ENCODE results near the gene TMEM132C. TPM values are rescaled to one million over a fixed set of nuclear protein-coding genes. Genes with fewer than 3 reads are reported as not detected.

The TMEM132C gene
- total and polyA plus RNA-seq, 5 donors: 4.9 to 16.3 (median 9.4) TPM

DNA sequence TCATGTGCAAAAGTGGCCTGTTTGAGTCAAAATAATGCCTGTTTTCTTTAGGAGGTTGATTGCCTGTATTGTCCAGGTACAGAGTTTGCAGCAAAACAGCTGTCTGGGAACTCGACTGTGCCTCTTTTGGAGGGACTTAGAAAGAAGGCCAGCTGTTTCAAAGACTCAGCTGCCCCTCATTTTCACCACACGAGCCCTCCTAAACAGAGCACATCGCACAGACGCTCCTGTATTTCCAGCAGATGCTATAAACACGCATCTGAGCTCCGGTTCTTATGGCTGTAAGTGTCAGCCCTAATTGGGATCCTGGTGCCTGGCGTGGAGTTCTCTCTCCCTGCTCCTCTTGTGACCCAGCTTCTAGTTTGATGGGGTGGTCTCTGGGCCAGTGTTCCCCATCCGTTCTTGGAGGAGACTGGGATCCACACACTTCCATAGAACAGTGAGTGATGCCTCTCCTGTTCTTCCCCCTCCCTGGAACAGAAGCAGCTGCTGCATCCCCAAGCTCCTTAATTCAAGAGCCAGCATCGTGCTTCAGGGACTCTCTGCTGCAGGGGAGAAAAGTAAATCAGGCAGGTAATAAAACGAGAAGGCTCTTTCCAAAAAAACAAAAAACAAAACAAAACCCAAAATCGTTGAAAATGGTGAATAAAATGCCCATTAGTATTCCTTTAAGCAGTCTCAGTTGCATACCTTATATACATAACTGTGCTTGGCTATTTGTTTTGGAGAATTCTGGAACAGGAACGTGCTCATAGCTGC, 287.8 kb downstream of the TMEM132C start:
- DNase-seq: no peak
- H3K4me3 ChIP-seq (ENCODE audit: low read length): no peak overlapping the region
- no peak overlapping the region for H3K27ac ChIP-seq (ENCODE audit: low read length)
- H3K9me3 ChIP-seq (ENCODE audit: control insufficient read depth, low read length): no peaks in the 10 kb centered on the region
- intact Hi-C loops (cut with DNase I): no loop called here
- no peak for ATAC-seq
- no peaks in the 10 kb centered on the region for H3K27me3 ChIP-seq (ENCODE audit: control insufficient read depth, insufficient read depth)
- WGBS: 59% methylated on average over 12 of the region's 12 CpGs
- no peaks in the 10 kb centered on the region for H3K4me1 ChIP-seq (ENCODE audit: control insufficient read depth, insufficient read depth, low read length)

DNA sequence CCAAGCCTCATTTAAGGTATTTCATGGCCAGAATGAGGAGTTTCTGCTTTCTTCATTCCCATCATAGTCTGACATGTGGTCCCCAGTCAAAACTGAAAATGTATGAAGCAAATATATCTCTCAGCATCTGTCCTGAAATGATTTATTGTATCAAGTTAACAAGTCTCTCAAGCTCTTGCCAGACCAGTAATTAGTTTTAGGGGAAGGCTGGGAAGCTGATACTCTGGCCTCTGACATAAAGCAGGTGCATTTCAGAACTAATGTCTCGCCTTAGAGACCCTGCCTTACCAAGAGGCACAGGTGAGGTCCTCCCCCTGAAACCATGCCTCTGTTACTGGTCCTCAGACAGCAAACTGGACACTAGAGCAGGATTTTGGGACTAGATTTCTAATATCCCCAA, 290.3 kb downstream of the TMEM132C start:
- WGBS: 59% methylated on average over 1 of the region's 1 CpG
- intact Hi-C loops (cut with DNase I): no loop called here
- Histone ChIP-seq H3K27ac (ENCODE audit: low read length) (no peak overlapping the region), H3K4me1 (ENCODE audit: control insufficient read depth, insufficient read depth, low read length) (no peaks in the 10 kb centered on the region), H3K4me3 (ENCODE audit: low read length) (no peak overlapping the region), H3K9me3 (ENCODE audit: control insufficient read depth, low read length) (no peaks in the 10 kb centered on the region), H3K27me3 (ENCODE audit: control insufficient read depth, insufficient read depth) (no peaks in the 10 kb centered on the region)
- DNase-seq: no peak
- ATAC-seq: no peak

DNA sequence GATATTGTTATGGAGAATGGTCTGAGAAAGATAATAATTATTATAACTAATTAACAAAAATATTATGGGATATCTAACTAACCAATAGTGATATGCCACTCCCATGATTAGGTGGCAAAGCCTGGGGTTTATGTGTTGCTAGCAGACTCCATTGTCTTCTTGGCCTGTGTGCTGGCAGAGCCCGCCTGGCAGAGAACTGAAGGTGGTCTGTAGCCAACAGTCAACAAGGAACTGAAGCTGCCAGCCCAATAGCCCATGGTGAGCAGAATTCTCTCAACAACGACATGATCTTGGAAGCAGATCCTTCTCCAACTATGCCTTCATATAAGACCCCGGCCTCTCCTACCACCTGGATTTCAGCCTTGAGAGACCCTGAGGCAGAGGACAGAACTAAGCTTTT, 298.0 kb downstream of the TMEM132C start:
- no peaks in the 10 kb centered on the region for H3K9me3 ChIP-seq (ENCODE audit: control insufficient read depth, low read length)
- no peaks in the 10 kb centered on the region for H3K27me3 ChIP-seq (ENCODE audit: control insufficient read depth, insufficient read depth)
- H3K4me1 ChIP-seq (ENCODE audit: control insufficient read depth, insufficient read depth, low read length): no peaks in the 10 kb centered on the region
- WGBS: 83% methylated on average over 3 of the region's 3 CpGs
- H3K4me3 ChIP-seq (ENCODE audit: low read length): no peak overlapping the region
- no peak for ATAC-seq
- DNase-seq: no peak
- H3K27ac ChIP-seq (ENCODE audit: low read length): no peak overlapping the region
- intact Hi-C loops (cut with DNase I): no loop called here

DNA sequence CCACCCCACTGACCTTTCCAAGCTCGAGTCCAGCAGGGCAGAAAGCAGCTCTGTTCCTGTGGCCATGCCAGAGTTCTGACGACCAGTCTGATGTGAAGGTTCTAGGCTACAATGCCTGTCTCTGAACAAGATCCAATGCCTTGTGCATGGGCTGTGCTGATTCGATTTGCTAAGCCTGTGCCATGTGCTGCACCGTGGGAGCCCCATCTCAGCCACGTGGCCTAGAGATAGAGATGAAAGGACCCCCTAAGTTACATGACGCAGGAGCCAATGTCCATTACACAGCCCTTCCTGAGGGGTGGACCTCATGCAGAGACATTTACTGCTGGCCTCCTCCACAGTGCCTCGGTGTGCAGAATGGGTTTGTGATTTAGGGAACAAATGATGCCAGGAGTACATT, 300.8 kb downstream of the TMEM132C start:
- DNase-seq: no peak
- Histone ChIP-seq H3K27ac (ENCODE audit: low read length) (no peak overlapping the region), H3K9me3 (ENCODE audit: control insufficient read depth, low read length) (no peaks in the 10 kb centered on the region), H3K4me3 (ENCODE audit: low read length) (no peak overlapping the region), H3K27me3 (ENCODE audit: control insufficient read depth, insufficient read depth) (no peaks in the 10 kb centered on the region), H3K4me1 (ENCODE audit: control insufficient read depth, insufficient read depth, low read length) (no peaks in the 10 kb centered on the region)
- intact Hi-C loops (cut with DNase I): no loop called here
- ATAC-seq: peak in 1 of 2 donors; percentile 46
- 57% methylated on average over 7 of the region's 7 CpGs for WGBS

DNA sequence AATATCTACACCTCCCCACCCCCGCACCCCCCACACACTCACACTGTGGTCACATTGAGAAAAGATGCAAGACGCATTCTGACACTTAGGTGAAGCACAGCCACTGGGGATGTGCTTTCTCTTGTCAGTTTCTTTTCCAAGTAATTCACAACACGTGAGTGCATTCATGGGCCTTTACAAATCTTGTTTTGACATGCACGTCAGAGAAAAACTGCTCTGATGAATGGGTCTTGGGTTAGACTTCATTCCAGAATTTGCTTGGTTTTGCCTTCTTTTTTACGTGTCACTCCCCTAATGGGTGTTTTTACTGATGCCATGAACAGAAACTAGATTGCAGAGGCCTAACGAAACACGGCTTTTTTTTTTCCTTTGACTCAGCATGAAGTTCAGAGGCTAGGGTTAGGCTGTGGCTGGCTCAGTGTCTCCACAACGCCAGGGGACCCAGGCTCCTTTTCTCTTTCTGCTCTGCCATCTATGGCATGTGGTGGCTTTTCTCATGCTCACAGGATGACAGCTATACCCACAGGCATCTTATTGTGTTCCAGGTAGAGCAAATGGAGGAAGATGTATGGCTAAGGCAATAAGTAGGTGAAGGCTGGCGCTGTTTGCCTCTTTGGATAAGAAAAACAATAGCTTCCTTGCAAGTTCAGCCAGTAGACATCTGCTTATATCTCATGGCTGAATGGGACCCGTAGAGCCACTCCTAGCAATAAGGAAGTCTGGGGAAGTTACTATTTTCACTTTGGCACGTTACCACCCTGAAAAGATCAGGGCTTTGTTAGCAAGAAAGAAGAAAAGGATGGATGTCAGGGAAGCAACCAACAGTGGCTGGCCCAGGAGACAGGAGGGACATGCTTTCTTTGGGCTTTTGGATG, 303.5 kb downstream of the TMEM132C start:
- 62% methylated on average over 11 of the region's 11 CpGs for WGBS
- intact Hi-C loops (cut with DNase I): no loop called here
- H3K4me1 ChIP-seq (ENCODE audit: control insufficient read depth, insufficient read depth, low read length): no peaks in the 10 kb centered on the region
- no peak for ATAC-seq
- DNase-seq: no peak
- no peak overlapping the region for H3K27ac ChIP-seq (ENCODE audit: low read length)
- no peaks in the 10 kb centered on the region for H3K9me3 ChIP-seq (ENCODE audit: control insufficient read depth, low read length)
- no peaks in the 10 kb centered on the region for H3K27me3 ChIP-seq (ENCODE audit: control insufficient read depth, insufficient read depth)
- H3K4me3 ChIP-seq (ENCODE audit: low read length): no peak overlapping the region

DNA sequence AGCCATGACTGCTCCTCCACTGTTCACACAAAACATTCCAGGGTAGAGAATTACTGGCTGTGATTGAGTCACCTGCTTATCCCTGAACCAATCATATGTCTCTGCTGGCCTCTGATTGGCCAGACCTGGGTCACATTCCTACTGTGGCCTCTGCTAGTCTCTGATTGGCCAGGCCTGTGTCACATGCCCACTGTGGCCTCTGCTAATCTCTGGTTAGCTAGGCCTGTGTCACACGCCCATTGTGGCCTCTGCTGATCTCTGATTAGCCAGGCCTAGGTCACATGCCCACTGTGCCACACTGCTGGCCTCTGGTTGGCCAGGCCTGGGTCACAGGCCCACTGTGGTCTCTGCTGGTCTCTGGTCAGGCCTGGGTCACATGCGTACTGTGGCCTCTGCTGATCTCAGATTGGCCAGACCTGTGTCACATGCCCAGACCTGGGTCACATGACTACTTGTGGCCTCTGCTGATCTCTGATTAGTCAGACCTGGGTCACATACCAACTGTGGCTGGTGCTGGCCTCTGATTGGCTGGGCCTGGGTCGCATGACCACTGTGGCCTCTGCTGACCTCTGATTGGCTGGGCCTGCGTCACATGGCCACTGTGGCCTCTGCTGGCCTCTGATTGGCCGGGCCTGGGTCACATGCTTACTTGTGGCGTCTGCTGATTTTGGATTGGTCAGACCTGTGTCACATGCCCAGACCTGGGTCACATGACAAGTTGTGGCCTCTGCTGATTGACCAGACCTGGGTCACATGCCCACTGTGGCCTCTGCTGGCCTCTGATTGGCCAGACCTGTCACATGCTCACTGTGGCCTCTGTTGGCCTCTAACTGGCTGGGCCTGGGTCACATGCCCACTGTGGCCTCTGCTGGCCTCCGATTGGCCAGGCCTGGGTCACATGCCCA, 305.2 kb downstream of the TMEM132C start:
- Histone ChIP-seq H3K4me3 (ENCODE audit: low read length) (no peak overlapping the region), H3K9me3 (ENCODE audit: control insufficient read depth, low read length) (no peaks in the 10 kb centered on the region), H3K4me1 (ENCODE audit: control insufficient read depth, insufficient read depth, low read length) (no peaks in the 10 kb centered on the region), H3K27ac (ENCODE audit: low read length) (no peak overlapping the region), H3K27me3 (ENCODE audit: control insufficient read depth, insufficient read depth) (no peaks in the 10 kb centered on the region)
- WGBS: 89% methylated on average over 7 of the region's 7 CpGs
- intact Hi-C loops (cut with DNase I): no loop called here
- DNase-seq: no peak
- peak in 1 of 2 donors; percentile 26 for ATAC-seq

DNA sequence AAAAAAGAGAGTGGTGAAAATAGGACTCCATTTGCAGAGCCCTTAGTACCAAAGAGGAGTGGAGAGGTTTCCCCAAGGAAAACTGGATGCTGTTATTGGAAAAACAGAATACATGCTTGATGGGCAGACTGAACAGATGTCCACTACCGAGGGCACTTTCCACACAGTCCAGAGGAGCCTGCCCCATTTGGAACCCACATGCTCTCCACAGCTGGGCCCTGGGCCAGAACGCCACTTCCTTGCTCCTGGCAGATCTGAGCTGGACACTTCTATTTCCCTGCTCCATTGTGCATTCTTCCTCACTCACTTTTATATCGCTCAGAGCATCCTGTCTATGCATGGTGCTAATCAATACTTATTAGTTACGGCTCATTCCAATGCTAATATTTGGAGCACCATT, 306.9 kb downstream of the TMEM132C start:
- Histone ChIP-seq H3K27ac (ENCODE audit: low read length) (no peak overlapping the region), H3K9me3 (ENCODE audit: control insufficient read depth, low read length) (no peaks in the 10 kb centered on the region), H3K27me3 (ENCODE audit: control insufficient read depth, insufficient read depth) (no peaks in the 10 kb centered on the region), H3K4me1 (ENCODE audit: control insufficient read depth, insufficient read depth, low read length) (no peaks in the 10 kb centered on the region), H3K4me3 (ENCODE audit: low read length) (no peak overlapping the region)
- intact Hi-C loops (cut with DNase I): no loop called here
- no peak for ATAC-seq
- 57% methylated on average over 4 of the region's 4 CpGs for WGBS
- DNase-seq: no peak

DNA sequence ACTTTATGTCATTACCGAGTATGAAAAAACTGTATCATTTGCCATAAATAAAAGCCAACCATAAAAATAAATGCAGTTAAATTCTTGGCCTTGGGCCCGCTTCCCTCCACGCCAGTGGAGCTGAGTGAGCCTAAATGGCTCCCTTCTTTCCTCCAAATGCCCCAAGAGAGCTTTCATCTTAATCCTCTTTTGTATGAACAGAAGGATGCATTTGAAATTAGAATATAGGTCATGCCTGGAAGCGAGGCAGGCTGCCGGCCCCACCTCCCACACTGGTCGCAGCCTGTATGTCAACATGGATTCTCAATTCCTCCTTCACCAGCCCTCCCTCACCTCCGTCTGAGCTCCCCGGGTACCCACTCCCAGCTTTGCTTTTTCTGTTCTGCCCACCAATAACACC, 311.1 kb downstream of the TMEM132C start:
- ATAC-seq (no peak), DNase-seq (no peak)
- intact Hi-C loops (cut with DNase I): no loop called here
- H3K27ac ChIP-seq (ENCODE audit: low read length): no peak overlapping the region
- H3K4me3 ChIP-seq (ENCODE audit: low read length): no peak overlapping the region
- no peaks in the 10 kb centered on the region for H3K9me3 ChIP-seq (ENCODE audit: control insufficient read depth, low read length)
- no peaks in the 10 kb centered on the region for H3K4me1 ChIP-seq (ENCODE audit: control insufficient read depth, insufficient read depth, low read length)
- WGBS: 82% methylated on average over 8 of the region's 8 CpGs
- H3K27me3 ChIP-seq (ENCODE audit: control insufficient read depth, insufficient read depth): no peaks in the 10 kb centered on the region

DNA sequence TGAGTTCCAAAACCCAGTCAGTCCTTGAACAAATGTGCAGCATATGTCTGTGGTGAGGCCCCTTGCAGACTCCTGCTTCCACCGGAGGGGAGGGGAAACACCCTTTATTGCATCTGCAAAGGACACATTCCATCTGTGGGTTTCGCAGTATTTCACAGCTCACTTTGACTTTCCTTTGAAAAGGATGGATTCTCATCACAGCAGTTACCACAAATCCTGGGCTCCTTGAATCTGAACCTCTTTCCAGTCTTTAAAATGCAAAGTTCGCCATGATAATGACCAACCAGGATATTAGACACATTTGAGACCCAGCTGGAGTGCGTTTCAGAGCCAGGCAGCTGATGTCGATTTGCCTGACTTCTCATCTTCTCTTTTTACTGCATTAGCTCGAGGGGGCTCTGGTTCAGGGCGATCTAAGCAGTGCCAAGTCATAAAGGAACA, 314.4 kb downstream of the TMEM132C start:
- H3K27ac ChIP-seq (ENCODE audit: low read length): no peak overlapping the region
- no peaks in the 10 kb centered on the region for H3K9me3 ChIP-seq (ENCODE audit: control insufficient read depth, low read length)
- DNase-seq (no peak), ATAC-seq (no peak)
- WGBS: 61% methylated on average over 7 of the region's 7 CpGs
- intact Hi-C loops (cut with DNase I): no loop called here
- H3K27me3 ChIP-seq (ENCODE audit: control insufficient read depth, insufficient read depth): no peaks in the 10 kb centered on the region
- no peaks in the 10 kb centered on the region for H3K4me1 ChIP-seq (ENCODE audit: control insufficient read depth, insufficient read depth, low read length)
- H3K4me3 ChIP-seq (ENCODE audit: low read length): no peak overlapping the region

DNA sequence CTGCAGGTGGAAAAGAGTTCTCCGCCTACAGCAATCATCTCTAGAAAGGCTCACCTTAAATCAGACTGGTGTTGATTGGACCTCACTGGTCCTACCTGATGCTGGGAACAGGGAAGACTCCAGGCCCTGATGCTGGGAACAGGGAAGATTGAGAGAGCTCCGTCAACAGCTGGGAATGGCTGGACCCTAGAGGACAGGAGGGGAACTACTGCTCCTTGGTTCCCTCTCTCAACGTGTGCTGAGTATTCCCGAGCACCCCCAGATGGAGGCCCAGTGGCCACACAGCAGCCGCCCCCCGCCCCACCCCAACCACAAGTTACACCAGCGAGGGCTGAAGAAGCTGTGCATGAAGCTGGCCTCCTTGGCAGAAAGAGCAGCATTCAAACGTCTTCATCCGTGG, 316.5 kb downstream of the TMEM132C start:
- Histone ChIP-seq H3K27ac (ENCODE audit: low read length) (no peak overlapping the region), H3K4me3 (ENCODE audit: low read length) (no peak overlapping the region), H3K9me3 (ENCODE audit: control insufficient read depth, low read length) (no peaks in the 10 kb centered on the region), H3K27me3 (ENCODE audit: control insufficient read depth, insufficient read depth) (no peaks in the 10 kb centered on the region), H3K4me1 (ENCODE audit: control insufficient read depth, insufficient read depth, low read length) (no peaks in the 10 kb centered on the region)
- ATAC-seq (no peak), DNase-seq (no peak)
- 52% methylated on average over 9 of the region's 9 CpGs for WGBS
- intact Hi-C loops (cut with DNase I): no loop called here
